HFF-Myc (cell line): ENCODE results near the gene FHIT.

Source experiments
- DNase-seq: peaks from one replicate; pipeline ENCODE4 v3.0.0-alpha.2; 2011; ENCODE audit warnings: low read depth; ENCODE audit errors: extremely low read depth
- H3K4me3 ChIP-seq: replicated peaks from 2 replicates; pipeline ENCODE4 v1.5.1; 2011; ENCODE audit warnings: low read depth, mild to moderate bottlenecking, control low read depth, low read length
- CTCF ChIP-seq: IDR thresholded peaks from 2 replicates; pipeline ENCODE4 v1.5.1; 2012; ENCODE audit warnings: mild to moderate bottlenecking, low read depth, low read length, control low read depth; ENCODE audit errors: missing control alignments

FHIT gene

GRCh38 chr3:60512506-60512905 is 738.7 kb downstream of the FHIT start:
- no peak for DNase-seq
- no peak for TF ChIP-seq CTCF
- no peak overlapping the region for H3K4me3 ChIP-seq

GRCh38 chr3:60509471-60509870 is 741.8 kb downstream of the FHIT start:
- TF ChIP-seq CTCF, result no peak

GRCh38 chr3:60504827-60505457 is 746.3 kb downstream of the FHIT start:
- TF ChIP-seq CTCF, result no peak
- no peak for DNase-seq
- no peak overlapping the region for H3K4me3 ChIP-seq

More at GRCh38 chr3:60509471-60509870, 741.8 kb downstream of the FHIT start:
- no peak overlapping the region for H3K4me3 ChIP-seq
- no peak for DNase-seq

- no peak for TF ChIP-seq CTCF
- DNase-seq, result no peak
- no peak overlapping the region for H3K4me3 ChIP-seq
These were observed 749.9 kb downstream of the FHIT start for GRCh38 chr3:60501314-60501713.

- no peak for DNase-seq
- no peak overlapping the region for H3K4me3 ChIP-seq
- no peak for TF ChIP-seq CTCF
These were observed 753.4 kb downstream of the FHIT start for GRCh38 chr3:60497902-60498301.

GRCh38 chr3:60490992-60491391 is 760.3 kb downstream of the FHIT start:
- DNase-seq, result no peak
- H3K4me3 ChIP-seq, result no peak overlapping the region
- no peak for TF ChIP-seq CTCF

- TF ChIP-seq CTCF, result no peak
- no peak overlapping the region for H3K4me3 ChIP-seq
- DNase-seq, result no peak
These were observed 776.2 kb downstream of the FHIT start for GRCh38 chr3:60475096-60475495.
